ENCODE results near the gene NXPH3. TPM values are rescaled to one million over a fixed set of nuclear protein-coding genes. Genes with fewer than 3 reads are reported as not detected.

NXPH3 gene
- total and polyA plus RNA-seq, 2 of the 13 experiments (the other 11 are each of a cell fraction or from before 2014, with no cell fraction given): 0.04 to 0.58 TPM

GRCh38 chr17:49556223-49556943 lies 19.3 kb upstream of the NXPH3 start (continued):
- TF ChIP-seq THAP9 (CRISPR knock-in tag; IDR thresholded peaks at IDR 0.05; ENCODE audit: borderline replicate concordance): 0 out of 2 replicates have a peak, but pooled peaks have one; percentile 73
- TF ChIP-seq MXI1 (IDR thresholded peaks at IDR 0.05; ENCODE audit: borderline replicate concordance, low read depth, low read length): peak; percentile 82; the same call in 1 of the 3 replicates
- peak; percentile 88; the same call in 1 of the 2 replicates for TF ChIP-seq ZFP41 (CRISPR knock-in tag; IDR thresholded peaks at IDR 0.05; ENCODE audit: borderline replicate concordance)
- no peak for TF ChIP-seq TCF7L2 (IDR thresholded peaks at IDR 0.05; ENCODE audit: low read depth, low read length)
- peak; percentile 47; the same call in 1 of the 2 replicates for TF ChIP-seq TARDBP (CRISPR knock-in tag; IDR thresholded peaks at IDR 0.05)
- no peak for TF ChIP-seq MAZ (IDR thresholded peaks at IDR 0.05; ENCODE audit: borderline replicate concordance, low read depth, low read length)
- peak; percentile 72; the same call in 1 of the 2 replicates for TF ChIP-seq MAZ (CRISPR knock-in tag; IDR thresholded peaks at IDR 0.05; ENCODE audit: low read depth)
- TF ChIP-seq ZNF235 (CRISPR knock-in tag; IDR thresholded peaks at IDR 0.05; ENCODE audit: borderline replicate concordance): no peak
- TF ChIP-seq SP2 (CRISPR knock-in tag; IDR thresholded peaks at IDR 0.05): 0 out of 2 replicates have a peak, but pooled peaks have one; percentile 37
- TF ChIP-seq SATB2 (CRISPR knock-in tag; IDR thresholded peaks at IDR 0.05): no peak
- TF ChIP-seq THAP11 (CRISPR knock-in tag; IDR thresholded peaks at IDR 0.05): peak; percentile 66
- TF ChIP-seq YEATS4 (CRISPR knock-in tag; IDR thresholded peaks at IDR 0.05; ENCODE audit: borderline replicate concordance): peak; percentile 69; the same call in 1 of the 2 replicates
- peak; percentile 92 for TF ChIP-seq ERF (CRISPR knock-in tag; IDR thresholded peaks at IDR 0.05)
- peak; percentile 82; the same call in 1 of the 2 replicates for TF ChIP-seq ZBTB44 (CRISPR knock-in tag; IDR thresholded peaks at IDR 0.05)
- TF ChIP-seq NONO (IDR thresholded peaks at IDR 0.05): no peak
- 0 out of 2 replicates have a peak, but pooled peaks have one; percentile 55 for TF ChIP-seq NONO (CRISPR knock-in tag; conservative IDR thresholded peaks at IDR 0.05)
- TF ChIP-seq ZNF614 (CRISPR knock-in tag; IDR thresholded peaks at IDR 0.05; ENCODE audit: borderline replicate concordance): 0 out of 2 replicates have a peak, but pooled peaks have one; percentile 67
- peak; percentile 6; the same call in 1 of the 2 replicates for TF ChIP-seq GFI1 (CRISPR knock-in tag; IDR thresholded peaks at IDR 0.05; ENCODE audit: borderline replicate concordance)
- TF ChIP-seq MBD4 (IDR thresholded peaks at IDR 0.05; ENCODE audit: borderline replicate concordance, low read length): no peak
- TF ChIP-seq ZNF691 (CRISPR knock-in tag; IDR thresholded peaks at IDR 0.05; ENCODE audit: borderline replicate concordance, low read depth): peak; percentile 81; the same call in 1 of the 2 replicates
- peak; percentile 60 for TF ChIP-seq TEAD3 (CRISPR knock-in tag; optimal IDR thresholded peaks at IDR 0.05; ENCODE audit: borderline replicate concordance)

All from HepG2 (cell line).